ENCODE data around the gene ATXN1.

ATXN1 gene

DNA sequence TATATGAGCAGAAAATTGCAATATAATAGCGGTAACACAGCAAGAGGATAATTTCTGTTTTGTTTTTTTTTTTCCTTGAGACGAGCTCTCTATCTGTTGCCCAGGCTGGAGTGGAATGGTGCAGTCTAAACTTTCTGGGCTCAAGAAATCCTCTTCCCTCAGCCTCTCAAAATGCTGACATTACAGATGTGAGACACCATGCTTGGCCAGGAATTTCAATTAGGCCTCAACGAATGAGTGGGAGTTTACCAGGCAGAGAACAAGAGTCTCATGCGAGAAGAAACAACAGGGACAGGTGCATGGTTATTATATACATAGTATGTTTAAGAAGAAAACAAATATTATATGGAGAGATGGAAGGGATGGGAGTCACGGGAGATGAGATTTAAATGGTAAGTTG, 111.4 kb downstream of the ATXN1 start:
- H3K4me3 ChIP-seq (ENCODE audit: low read depth, low read length), result no peak overlapping the region
- TF ChIP-seq, protein P1, sequence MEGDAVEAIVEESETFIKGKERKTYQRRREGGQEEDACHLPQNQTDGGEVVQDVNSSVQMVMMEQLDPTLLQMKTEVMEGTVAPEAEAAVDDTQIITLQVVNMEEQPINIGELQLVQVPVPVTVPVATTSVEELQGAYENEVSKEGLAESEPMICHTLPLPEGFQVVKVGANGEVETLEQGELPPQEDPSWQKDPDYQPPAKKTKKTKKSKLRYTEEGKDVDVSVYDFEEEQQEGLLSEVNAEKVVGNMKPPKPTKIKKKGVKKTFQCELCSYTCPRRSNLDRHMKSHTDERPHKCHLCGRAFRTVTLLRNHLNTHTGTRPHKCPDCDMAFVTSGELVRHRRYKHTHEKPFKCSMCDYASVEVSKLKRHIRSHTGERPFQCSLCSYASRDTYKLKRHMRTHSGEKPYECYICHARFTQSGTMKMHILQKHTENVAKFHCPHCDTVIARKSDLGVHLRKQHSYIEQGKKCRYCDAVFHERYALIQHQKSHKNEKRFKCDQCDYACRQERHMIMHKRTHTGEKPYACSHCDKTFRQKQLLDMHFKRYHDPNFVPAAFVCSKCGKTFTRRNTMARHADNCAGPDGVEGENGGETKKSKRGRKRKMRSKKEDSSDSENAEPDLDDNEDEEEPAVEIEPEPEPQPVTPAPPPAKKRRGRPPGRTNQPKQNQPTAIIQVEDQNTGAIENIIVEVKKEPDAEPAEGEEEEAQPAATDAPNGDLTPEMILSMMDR (IDR thresholded peaks at IDR 0.05; ENCODE audit: low read depth, low read length), result no peak

DNA sequence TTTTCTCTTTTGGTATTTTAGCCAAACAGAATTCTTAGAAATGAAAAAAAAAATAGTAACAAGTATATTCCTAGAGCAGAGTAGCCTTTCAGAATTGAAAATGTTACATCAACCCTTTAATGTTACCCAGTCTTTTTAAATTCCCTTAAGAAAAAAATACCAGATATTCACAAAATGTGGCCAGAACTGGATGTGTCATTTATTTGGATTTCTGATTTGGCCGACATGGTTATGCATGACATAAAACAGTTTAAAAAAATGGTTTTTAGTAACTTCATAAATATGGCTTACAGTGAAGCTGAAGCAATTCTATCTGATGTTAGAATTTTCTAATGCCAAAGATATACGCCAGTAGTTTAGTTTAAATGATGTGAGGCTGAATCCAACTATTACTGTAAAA, 112.0 kb downstream of the ATXN1 start:
- H3K4me3 ChIP-seq (ENCODE audit: low read depth, low read length), result no peak overlapping the region
- TF ChIP-seq, protein P1 (IDR thresholded peaks at IDR 0.05; ENCODE audit: low read depth, low read length), result no peak

DNA sequence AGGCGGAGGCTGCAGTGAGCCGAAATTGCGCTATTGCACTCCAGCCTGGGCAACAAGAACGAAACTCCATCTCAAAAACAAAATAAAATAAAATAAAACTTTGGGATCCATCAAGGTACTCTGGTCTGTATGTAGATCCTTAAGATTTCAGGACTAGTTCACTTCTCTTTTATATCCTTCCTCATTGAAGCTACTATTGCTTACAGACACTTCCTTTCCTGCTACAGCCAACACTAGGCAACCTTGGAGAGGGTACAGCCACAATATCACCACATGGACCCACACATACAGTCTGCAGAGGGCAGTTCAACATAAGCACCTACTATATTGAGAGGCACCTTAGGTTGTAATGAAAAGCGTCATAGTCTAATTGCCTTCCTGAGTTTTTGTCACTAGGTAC, 113.3 kb downstream of the ATXN1 start:
- TF ChIP-seq, protein P1 (IDR thresholded peaks at IDR 0.05; ENCODE audit: low read depth, low read length), result no peak
- no peak overlapping the region for H3K4me3 ChIP-seq (ENCODE audit: low read depth, low read length)

DNA sequence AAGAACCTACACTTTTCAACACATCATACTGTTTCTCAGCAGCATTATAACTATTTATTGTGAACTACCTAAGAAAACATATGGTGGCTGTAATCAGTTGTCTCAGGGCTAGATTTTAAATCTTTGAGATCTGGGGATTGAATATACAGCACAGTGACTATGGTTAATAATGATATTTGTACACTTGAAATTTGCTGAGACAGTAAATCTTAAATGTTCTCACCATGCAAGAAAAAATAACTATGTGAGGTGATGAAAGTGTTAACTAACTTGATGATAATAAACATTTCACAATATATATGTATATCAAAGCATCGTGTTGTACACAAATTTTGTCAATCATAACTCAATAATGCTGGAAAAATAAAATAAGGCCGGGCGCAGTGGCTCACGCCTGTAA, 113.8 kb downstream of the ATXN1 start:
- H3K4me3 ChIP-seq (ENCODE audit: low read depth, low read length), result no peak overlapping the region
- TF ChIP-seq, protein P1 (IDR thresholded peaks at IDR 0.05; ENCODE audit: low read depth, low read length), result no peak

DNA sequence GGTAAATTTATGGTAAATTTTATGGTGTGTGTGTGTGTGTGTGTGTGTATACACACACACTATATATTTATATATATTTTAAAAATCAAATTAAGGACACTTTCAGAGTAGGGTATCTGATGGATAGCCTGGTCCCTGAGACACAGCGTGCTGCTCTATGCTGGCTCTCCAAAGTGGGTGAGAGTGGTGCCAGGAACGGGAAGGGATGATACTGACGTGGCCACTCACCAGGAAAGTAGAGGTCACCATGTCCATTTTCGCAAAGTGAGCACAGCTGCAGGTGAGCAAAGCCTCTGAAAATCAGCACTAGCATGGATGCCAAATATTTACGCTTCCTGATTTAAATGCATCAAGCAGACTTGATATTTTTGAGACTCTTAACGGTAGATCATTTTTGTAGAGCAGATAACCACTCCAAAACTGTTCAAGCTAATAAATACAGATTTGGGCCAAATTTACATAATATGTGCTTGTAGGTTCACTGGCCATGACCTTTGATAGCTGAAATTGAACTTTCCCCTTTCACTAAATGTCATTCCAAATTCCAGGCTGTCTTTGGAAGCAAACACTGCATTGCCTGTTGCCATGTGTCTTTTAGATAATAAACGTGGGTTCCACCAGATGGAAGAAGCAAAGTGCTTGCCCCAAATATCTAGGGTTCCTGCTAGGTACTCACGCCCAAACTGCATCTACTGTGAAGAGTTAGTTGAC, 116.6 kb downstream of the ATXN1 start:
- TF ChIP-seq, protein P1 (IDR thresholded peaks at IDR 0.05; ENCODE audit: low read depth, low read length), result no peak
- no peak overlapping the region for H3K4me3 ChIP-seq (ENCODE audit: low read depth, low read length)

GRCh38 chr6:16639684-16640480, 121.4 kb downstream of the ATXN1 start:
- TF ChIP-seq, protein P1 (IDR thresholded peaks at IDR 0.05; ENCODE audit: low read depth, low read length), result no peak
- H3K4me3 ChIP-seq (ENCODE audit: low read depth, low read length), result no peak overlapping the region

GRCh38 chr6:16637635-16638034, 123.6 kb downstream of the ATXN1 start:
- TF ChIP-seq, protein P1 (IDR thresholded peaks at IDR 0.05; ENCODE audit: low read depth, low read length), result no peak
- H3K4me3 ChIP-seq (ENCODE audit: low read depth, low read length), result no peak overlapping the region
